NCI-H187 (cell line): Measurements from ENCODE around the gene SMARCAL1.
A peak's percentile ranks its signal among the peaks of the same experiment; 100 is the strongest.
"Not testable (repeated sequence)": the region's sequence is repeated elsewhere in the genome, so short reads cannot be mapped to it uniquely, and the experiment has no call there.

ENCODE experiments used
- DNase-seq, 2 experiments: peaks; one replicate each; lab custom pipeline; 2025; lab: John Stamatoyannopoulos, UW

Gene SMARCAL1

DNA sequence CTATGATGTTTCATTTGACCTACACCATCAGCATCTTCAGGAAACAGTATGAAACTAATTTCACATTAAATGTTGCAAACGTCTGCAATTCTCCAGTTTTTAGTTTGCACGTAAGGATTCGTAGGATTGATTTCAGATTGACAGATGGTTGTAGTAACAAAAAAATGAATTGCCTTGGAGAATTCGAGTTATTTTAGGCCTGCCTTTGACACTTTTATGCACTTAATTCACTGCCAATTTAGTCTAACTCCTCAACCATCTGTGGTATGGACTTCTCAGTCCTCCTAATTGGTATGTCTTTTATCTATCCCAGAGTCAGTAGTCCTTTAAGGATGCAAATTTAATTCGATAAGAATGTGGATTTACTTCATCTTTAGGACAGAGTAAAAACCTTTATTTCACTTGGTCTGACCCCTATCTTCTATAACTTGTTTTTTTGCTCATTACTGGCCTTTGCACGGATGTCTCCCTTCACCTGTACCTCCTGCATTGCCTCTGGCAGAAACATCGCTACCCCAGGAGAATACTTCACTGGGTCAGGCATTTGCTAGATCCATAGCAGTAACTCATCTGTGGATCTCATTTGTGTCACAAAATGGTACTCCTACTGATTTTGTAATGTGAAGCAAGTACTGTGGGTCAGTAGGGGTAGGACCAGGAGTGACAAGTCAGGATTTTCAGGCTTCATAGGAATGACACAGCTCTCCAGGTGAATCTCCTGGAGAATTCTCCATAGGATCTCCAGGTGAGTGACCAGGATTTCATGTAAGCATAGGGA, 90.3 kb downstream of the SMARCAL1 start:
- no peak for DNase-seq

DNA sequence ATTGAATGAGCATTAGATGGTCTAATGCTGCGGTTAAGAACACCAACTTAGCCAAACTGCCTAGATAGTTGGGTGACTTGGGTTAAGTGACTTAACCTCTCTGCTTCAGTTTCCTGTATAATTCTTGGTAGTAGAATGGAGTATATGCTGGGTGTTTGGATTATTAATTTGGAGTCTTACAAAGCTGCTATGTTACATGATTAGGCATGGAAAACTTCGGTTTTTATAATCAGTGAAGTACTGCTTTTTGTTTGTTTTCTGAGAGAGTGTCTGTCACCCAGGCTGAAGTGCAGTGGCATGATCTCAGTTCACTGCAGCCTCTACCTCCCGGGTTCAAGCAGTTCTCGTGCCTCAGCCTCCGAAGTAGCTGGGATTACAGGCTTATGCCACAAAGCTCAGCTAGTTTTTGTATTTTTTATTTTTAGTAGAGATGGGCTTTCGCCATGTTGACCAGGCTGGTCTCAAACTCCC, 90.9 kb downstream of the SMARCAL1 start:
- no peak for DNase-seq

DNA sequence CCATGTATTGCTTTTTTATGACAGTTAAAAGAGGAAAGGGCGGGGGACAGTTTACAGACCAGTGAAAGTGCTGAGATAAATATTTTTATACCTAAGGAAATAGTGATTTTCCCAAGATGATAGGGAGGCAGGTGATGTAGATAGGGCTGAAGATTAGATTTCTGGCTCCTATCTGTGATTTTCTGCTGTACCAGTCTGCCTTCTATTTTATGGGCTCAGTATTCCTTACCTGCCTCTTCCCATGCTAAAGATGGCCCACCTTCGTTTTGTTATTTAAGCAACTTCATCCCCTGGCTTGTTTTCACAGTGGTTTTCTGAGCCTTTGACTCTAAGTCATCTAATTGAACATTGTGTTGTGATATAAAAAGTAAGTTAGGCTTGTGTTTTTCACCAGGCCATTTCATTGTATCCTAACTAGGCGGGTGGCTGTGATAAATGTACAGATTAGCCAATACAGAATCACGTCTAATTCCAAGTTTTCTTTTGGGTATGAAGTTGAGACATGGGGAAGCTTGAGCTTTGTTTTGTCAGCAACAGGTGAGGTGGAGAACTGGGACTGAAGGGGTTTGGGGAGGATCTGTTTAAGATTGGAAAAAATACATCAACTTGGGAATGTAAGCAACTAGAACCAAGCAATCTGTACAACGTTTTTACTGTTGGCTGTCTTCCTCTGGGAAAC, 91.6 kb downstream of the SMARCAL1 start:
- no peak for DNase-seq

DNA sequence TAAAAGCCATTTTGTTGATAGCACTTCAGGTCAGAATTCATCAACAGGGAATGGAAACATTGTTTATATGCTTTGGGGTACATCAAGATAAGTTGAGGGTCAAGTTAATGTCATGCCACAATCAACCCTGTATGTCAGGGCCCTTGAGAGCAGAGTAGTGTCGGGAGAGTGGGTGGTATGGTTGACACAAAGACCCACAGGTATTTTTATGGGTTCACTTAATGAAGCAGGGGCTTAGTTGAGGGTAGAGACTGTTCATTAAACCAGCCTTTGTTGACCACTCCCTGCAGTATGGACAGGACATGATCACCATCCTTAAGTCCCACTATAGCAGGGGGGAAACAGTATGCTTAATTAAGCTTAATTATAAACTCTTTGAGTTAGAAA, 92.1 kb downstream of the SMARCAL1 start:
- no peak for DNase-seq

DNA sequence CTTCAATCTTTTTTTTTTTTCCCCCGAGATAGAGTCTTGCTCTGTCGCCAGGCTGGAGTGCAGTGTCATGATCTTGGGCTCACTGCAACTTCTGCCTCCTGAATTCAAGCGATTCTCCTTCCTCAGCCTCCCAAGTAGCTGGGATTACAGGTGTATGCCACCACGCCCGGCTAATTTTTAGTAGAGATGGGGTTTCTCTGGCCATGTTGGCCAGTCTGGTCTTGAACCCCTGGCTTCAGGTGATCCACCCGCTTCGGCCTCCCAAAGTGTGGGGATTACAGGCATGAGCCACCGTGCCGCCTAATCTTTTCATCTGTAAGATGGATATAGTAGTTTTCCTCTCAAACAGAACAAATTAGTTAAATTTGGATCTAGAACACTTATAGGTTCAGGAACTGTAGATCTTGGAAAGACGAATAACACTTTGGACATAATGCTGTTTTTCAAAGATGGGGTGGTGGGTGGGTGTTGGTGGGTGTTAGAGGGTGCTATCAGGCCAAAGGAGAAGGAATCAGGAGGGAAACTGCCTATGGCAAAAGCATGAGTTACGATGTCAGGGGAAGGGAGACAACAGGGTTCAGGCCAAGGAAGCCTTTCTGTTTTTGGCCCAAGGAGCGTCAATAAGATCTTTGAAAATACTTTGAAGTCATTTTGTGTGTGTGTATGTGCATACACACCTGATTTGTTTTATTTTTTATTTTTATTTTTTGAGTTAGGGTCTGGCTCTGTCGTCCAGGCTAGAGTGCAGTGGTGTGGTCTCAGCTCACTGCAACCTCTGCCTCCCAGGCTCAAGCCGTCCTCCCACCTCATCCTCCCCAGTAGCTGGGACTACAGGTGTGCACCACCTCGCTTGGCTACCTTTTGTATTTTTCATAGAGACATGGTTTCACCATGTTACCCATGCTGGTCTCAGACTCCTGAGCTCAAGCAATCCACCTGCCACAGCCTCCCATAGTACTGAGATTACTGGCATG, 93.1 kb downstream of the SMARCAL1 start:
- DNase-seq = no peak

DNA sequence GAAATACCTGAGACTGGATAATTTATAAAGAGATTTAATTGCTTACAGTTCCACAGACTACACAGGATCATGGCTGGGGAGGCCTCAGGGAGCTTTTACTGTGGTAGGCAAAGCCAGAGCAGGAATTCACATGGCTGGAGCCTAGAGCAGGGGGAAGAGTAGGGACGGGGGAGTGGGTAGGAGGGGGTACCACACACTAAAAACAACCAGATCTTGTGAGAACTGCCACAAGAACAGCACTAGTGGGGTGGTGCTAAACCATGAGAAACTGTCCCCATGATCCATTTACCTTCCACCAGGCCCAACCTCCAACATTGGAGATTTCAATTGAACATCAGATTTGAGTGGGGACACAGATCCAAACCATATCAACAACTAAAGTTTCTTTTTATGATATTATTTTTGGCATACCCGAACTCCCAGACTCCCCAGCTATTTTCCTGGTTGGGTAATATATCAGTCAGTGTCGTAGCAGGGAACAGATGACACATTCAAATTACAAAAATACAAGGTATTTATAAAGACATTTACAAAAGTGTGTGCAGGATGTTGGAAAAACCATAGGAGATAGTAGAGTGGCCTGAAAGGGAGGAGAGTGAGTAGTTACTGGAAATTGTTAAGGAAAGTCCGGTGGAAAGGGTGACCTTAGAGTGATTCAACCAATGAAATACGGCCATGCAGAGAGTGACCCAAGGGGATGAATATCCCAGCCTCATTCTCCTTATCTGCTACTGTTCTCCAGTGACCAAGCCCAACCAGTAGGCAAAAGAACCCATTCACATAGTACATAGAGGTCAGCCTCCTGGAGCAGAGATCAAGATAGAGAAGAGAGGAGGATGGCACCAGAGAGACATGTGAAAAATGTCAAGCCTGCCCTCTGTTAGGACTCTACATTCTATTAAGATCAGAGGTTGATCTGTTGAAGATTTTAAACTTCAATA, 95.2 kb downstream of the SMARCAL1 start:
- no peak for DNase-seq

DNA sequence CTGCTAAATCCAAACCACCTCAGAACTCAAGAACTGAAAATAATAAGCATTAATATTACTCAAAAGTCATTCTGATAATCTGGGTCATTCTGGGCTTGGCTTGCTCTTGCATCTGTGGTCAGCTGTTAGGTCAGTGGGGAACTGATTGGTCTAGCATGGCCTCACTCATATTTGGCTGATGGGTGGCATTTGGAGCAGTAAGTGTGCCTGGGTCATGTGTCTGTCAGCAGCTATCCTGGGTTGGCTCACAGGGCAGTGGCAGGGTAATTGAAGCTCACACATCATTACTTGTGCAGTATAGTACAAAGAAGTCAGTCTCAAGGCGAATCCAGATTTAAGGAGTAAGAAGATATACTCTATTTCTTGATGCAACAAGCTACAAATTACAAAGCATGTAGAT, 95.9 kb downstream of the SMARCAL1 start:
- DNase-seq = no peak

DNA sequence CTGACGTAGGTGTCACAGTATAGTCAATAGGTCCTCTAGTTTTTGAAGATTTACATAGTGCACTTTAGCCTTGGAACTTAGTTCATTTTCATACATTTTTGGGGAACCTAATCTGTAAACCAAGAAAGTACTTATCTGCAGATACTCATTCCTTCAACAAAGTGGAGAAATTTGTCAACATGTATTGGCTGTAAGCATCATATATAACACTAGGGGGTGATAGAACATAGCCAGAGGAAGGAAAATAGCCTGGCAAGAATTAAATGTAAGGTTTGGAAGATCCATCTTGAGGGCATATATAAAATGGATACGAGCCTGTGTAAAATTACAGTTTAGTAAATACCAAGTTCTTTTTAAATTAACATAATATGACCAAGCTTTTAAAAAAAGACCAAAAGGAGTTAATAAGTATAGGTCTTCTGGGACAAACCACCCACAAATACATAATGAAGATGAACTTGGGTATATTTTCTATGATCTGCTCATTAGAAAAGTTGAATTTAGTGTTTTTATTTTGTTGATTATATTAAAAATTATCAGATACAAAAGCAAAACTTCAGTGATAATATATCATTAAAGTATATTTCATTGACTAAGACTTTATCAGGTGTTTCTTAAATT, 104.6 kb downstream of the SMARCAL1 start:
- no peak for DNase-seq

DNA sequence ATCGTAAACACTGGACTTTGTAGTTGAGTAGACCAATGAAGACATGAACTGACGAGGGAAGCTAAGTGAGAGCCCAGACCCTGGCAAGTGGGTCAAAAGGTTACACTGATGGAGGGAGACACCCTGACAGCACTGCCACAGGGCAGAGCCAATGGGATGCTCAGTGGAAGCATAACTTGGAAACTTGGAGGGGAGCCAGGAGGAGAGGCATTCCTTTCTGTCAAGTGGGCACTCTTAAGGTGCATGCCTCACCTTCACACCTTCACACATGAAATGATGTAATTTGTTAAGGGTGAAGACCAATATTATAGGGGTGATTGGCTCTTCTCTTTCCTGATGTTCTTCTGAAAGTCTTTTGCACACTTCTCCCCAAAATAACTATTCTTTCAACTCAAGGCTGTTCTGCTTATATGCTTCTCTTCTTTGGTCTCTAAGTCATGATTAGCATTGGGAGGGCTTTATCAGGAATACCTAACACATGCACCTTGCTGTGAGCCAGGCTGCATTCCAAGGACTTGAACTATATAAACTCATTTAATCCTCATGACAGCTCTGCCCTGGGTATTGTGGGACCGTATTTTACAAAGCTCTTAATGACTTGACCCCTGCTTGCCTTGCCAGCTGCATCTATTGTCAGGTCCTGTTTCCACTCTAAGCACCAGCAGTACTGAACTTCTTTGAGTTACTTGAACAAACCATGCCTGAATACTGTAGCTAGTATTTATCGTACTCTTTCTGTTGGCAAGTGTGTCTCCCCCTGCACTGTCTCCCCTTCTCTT, 105.4 kb downstream of the SMARCAL1 start:
- DNase-seq = no peak

DNA sequence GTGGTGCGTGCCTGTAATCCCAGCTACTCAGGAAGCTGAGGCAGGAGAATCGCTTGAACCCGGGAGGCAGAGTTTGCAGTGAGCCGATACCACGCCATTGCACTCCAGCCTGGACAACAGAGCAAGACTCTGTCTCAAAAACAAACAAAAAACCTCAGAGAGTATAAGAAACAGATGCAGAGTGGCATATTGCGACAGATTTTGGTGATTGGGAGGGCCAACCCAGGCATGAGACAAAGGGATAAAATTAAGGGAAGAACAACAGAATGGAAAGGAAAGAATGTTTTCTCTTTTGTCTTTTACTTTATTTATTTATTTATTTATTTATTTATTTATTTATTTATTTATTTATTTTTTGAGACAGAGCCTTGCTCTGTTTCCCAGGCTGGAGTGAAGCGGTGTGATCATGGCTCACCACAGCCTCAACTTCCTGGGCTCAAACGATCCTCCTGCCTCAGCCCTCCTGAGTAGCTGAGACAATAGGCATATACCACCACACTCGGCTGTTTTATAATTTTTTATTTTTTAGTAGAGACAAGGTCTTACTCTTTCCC, 106.4 kb downstream of the SMARCAL1 start:
- DNase-seq = not testable (repeated sequence)

DNA sequence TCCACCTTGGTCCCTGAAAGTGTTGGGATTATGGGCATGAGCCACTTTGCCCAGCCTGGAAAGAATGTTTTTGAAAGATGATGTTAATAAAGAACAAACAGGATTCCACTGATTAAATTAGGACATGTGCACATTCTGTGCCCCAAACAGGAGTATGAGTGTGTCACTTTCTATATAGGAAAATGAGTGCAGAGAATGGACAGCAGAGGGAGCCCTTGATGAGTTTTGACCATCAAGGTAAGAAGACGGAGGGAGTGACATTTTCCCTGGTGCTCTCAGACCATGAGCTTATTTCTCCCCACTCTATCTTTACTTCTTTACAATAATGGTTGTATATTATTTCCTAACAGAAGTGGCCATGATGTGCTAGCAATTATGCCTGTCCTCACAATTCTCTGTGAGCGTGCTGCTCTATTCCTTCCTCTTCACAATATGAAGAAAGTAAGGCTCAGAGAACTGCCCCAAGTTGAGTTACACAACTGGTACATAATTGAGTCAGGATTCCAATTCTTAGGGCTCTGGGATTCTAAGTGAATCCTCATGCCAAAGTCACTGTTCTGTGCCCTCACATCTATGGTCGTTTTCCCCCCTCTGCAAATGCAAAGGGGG, 107.0 kb downstream of the SMARCAL1 start:
- peak in 1 of 2 experiments; percentile 23 for DNase-seq

DNA sequence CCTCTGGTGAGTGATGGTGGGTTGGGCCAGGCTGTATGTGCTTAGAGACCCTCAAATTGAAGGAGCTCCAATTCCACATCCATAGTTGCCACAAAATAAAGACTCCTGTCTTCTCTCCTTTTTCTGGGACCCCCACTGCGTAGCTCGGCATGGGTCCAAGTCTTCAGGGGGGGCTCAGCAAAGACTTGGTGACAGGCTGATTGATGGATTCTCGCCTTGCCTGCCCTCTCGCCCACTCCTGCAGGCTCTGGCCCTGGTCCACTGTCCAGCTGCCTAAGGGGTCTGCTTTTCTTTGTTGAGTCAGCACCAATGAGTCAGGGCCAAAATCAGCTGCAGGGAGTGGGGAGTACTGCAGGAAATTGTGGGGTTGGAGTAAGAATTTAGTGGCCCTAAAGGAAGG, 107.8 kb downstream of the SMARCAL1 start:
- no peak for DNase-seq

DNA sequence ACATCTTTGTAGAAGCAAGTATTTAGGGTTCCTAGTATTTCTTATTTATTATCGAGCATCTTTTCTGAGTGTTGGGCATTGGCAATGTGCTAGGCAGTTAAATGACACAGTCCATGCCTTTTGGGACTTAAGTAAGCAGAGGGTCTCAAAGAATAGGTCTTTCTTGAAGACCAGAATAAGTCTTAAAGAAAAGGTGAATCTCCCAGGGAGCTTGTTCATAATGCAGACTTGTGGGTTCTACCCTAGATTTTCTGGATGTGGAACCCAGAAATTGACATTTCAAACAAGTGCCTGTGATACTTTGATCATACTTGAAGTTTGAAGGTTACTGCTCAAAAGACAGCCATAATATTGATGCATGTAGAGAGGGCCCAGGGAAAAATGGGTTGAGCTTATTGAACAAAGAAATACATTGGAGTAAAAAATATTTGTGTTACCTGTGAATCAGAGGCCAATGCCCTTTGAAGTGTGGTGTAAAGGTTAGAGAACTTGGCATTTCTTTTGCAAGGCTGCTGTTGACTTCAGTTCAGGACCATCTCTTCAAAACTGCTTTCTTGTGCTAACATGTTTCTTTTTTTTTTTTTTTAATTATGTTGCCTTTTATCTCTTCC, 110.7 kb downstream of the SMARCAL1 start:
- DNase-seq = no peak

DNA sequence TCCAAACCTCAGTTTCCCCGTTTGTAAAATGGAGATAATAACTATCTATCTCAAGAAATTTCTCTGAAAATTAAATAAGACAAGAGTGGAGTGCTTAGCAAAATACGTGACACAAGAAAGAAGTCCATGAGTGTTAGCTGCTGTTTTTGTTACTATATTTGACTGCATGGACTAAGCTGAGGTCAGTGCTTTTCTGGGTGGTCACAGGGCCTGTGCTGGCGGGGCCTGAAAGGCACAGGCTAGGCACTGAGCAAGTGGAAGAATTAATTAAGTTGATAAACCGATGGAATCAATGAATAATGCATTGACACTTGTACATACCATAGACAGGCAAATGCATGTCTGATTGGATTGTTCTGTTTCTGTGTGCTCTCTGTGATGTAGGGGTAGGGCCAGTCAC, 113.7 kb downstream of the SMARCAL1 start:
- no peak for DNase-seq

DNA sequence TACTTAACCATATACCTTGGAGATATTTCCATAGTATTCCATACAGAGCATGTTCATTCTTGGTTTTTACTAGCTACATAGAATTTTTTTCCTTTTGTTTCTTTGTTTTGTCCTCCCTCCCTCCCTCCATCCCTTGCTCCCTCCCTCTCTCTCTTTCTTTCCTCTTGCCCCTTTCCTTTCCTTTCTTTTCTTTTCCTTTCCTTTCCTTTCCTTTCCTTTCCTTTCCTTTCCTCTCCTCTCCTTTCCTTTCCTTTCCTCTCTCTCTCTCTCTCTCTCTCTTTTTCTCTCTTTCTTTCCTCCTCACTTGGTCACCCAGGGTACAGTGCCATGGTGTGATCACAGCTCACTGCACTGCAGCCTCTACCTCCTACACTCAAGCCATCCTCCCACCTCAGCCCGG, 114.7 kb downstream of the SMARCAL1 start:
- DNase-seq = no peak

DNA sequence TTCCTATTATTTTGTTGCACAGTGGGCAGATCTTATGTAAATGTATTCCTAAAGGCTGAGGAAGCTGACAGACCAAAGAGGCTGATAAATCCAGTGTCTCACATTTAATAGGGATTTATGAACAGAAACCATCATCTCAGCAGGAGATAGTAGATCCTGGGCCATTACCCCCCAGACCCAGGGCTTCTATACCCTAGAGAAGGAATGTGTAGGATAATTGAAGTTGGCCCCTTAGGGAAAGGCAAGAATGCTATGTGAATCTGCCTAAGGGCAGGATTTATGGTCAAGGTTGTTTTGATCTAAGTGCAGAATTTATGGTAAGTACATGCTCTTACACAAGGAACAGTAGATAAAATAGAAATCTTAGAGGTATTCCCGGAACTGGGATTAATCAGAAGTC, 115.3 kb downstream of the SMARCAL1 start:
- DNase-seq = no peak

DNA sequence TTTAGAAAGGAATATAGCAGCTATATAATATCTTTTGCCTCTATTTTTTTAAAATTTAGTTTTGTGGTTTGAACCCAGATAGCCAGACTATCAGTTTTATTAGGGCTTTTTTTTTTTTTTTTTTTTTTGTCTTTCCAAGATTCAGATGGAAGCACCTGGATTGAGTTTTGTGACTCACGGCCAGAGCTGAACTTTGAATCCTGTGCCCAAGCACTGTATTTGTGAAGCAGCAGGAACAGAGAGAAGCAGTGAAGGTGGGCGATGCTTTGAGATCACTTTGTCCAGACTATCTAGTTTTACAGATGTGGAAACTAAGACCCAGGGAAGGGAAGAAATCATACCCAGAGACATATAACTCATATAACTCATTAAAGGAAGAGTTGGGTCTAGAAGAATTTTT, 120.3 kb downstream of the SMARCAL1 start:
- no peak for DNase-seq
